Neural cell (in vitro differentiated cells): ENCODE data around the gene ZIK1. TPM values are rescaled to one million over a fixed set of nuclear protein-coding genes. Genes with fewer than 3 reads are reported as not detected.

Experiments
- H2AFZ ChIP-seq: fragments of 200-600, 300-800 bp; sonication (generic), shearing (Covaris generic); 2 replicates; pipeline ENCODE4 v1.6.0; 2014; ENCODE audit warnings: low read depth, mild to moderate bottlenecking, antibody characterized with exemption, low read length, moderate library complexity
- H3F3A ChIP-seq: fragments of 200-600 bp; shearing (Covaris generic); 2 replicates; pipeline ENCODE4 v1.6.1; 2016; ENCODE audit warnings: mild to moderate bottlenecking, moderate library complexity, mixed read lengths, antibody characterized with exemption, low read length; ENCODE audit not compliant: insufficient read depth, poor library complexity, severe bottlenecking
- H3K27ac ChIP-seq: fragments of 200-600, 300-800 bp; sonication (generic), shearing (Covaris generic); 2 replicates; pipeline ENCODE4 v1.5.1; 2014; ENCODE audit warnings: mild to moderate bottlenecking, low read length, moderate library complexity
- H3K27me3 ChIP-seq: fragments of 300-800, 200-600 bp; sonication (generic), shearing (Covaris generic); 2 replicates; pipeline ENCODE4 v1.6.0; 2014; ENCODE audit warnings: mild to moderate bottlenecking, low read depth, low read length, moderate library complexity; ENCODE audit not compliant: insufficient read depth
- H3K36me3 ChIP-seq: fragments of 300-800, 200-600 bp; sonication (generic), shearing (Covaris generic); 2 replicates; pipeline ENCODE4 v1.5.1; 2014; ENCODE audit warnings: mild to moderate bottlenecking, antibody characterized with exemption, low read length, moderate library complexity; ENCODE audit not compliant: insufficient read depth
- H3K4me2 ChIP-seq: fragments of 300-800, 200-600 bp; sonication (generic), shearing (Covaris generic); 2 replicates; pipeline ENCODE4 v1.6.0; 2014; ENCODE audit warnings: mild to moderate bottlenecking, low read length
- H3K4me3 ChIP-seq: fragments of 300-800, 200-600 bp; sonication (generic), shearing (Covaris generic); 2 replicates; pipeline ENCODE4 v1.5.1; 2014; ENCODE audit warnings: mild to moderate bottlenecking, low read length, moderate library complexity
- H3K79me2 ChIP-seq: fragments of 200-600 bp; shearing (Covaris generic); replicated peaks from 2 replicates; pipeline ENCODE4 v1.6.0; 2014; ENCODE audit warnings: mild to moderate bottlenecking, low read length, moderate library complexity; ENCODE audit not compliant: insufficient read depth
- H3K9ac ChIP-seq: fragments of 300-800, 200-600 bp; sonication (generic), shearing (Covaris generic); 2 replicates; pipeline ENCODE4 v1.6.1; 2016; ENCODE audit warnings: mild to moderate bottlenecking, low read length, mixed read lengths
- H3K9me2 ChIP-seq: fragments of 200-600 bp; shearing (Covaris generic); 2 replicates; pipeline ENCODE4 v1.6.1; 2016; ENCODE audit warnings: mild to moderate bottlenecking, low read length, mixed read lengths; ENCODE audit not compliant: insufficient read depth
- H3K9me3 ChIP-seq: fragments of 200-600, 300-800 bp; sonication (generic), shearing (Covaris generic); 2 replicates; pipeline ENCODE4 v1.6.1; 2016; ENCODE audit warnings: mild to moderate bottlenecking, mixed run types, low read length, moderate library complexity, mixed read lengths
- H4K20me1 ChIP-seq: fragments of 200-600 bp; shearing (Covaris generic); 2 replicates; pipeline ENCODE4 v1.6.1; 2016; ENCODE audit warnings: mild to moderate bottlenecking, mixed run types; ENCODE audit not compliant: insufficient read depth
- EP300 ChIP-seq: fragments of 450-650 bp; conservative IDR thresholded peaks from 2 replicates; pipeline ENCODE4 v1.6.1; 2014; ENCODE audit warnings: antibody characterized with exemption, mild to moderate bottlenecking, moderate library complexity; ENCODE audit not compliant: poor library complexity, severe bottlenecking
- EZH2 ChIP-seq: fragments of 200-600, 300-800 bp; shearing (Covaris generic), sonication (generic); IDR thresholded peaks from 2 replicates; pipeline ENCODE4 v1.6.1; 2014; ENCODE audit warnings: antibody characterized with exemption, low read length, borderline replicate concordance, mild to moderate bottlenecking; ENCODE audit not compliant: insufficient read depth, poor library complexity, severe bottlenecking
- MXI1 ChIP-seq: fragments of 450-650 bp; conservative IDR thresholded peaks from 2 replicates; pipeline ENCODE4 v1.6.1; 2014; ENCODE audit warnings: antibody characterized with exemption, mild to moderate bottlenecking; ENCODE audit not compliant: poor library complexity, severe bottlenecking
- POLR2AphosphoS5 ChIP-seq: IDR thresholded peaks from 2 replicates; pipeline ENCODE4 v1.6.1; 2012
- RAD21 ChIP-seq: fragments of 450-650 bp; conservative IDR thresholded peaks from 2 replicates; pipeline ENCODE4 v1.6.1; 2014; ENCODE audit warnings: antibody characterized with exemption, mild to moderate bottlenecking, moderate library complexity
- SMC3 ChIP-seq: fragments of 450-650 bp; conservative IDR thresholded peaks from 2 replicates; pipeline ENCODE4 v1.6.1; 2014; ENCODE audit warnings: antibody characterized with exemption, mild to moderate bottlenecking, moderate library complexity; ENCODE audit not compliant: poor library complexity
- TAF1 ChIP-seq: IDR thresholded peaks from 2 replicates; pipeline ENCODE4 v1.6.1; 2012; ENCODE audit warnings: low read depth
- polyA plus RNA-seq: library from polyadenylated mRNA; depleted of rRNA; stranded (reverse); fragments of >200 nt; gene quantifications from 2 replicates; pipeline ENCODE4 v1.2.3, GENCODE V29; 2014
- TF ChIP-seq, protein P1 (sequence below): IDR thresholded peaks from 2 replicates; pipeline ENCODE4 v1.6.1; 2012; ENCODE audit warnings: borderline replicate concordance
- TF ChIP-seq, protein P2 (sequence below): fragments of 450-650 bp; IDR thresholded peaks from 2 replicates; pipeline ENCODE4 v1.5.1; 2014; ENCODE audit warnings: antibody characterized with exemption, mild to moderate bottlenecking, moderate library complexity; ENCODE audit not compliant: poor library complexity, severe bottlenecking

Gene ZIK1
- polyA plus RNA-seq, 1 donor from 2014 or later, result 25.2 TPM

DNA sequence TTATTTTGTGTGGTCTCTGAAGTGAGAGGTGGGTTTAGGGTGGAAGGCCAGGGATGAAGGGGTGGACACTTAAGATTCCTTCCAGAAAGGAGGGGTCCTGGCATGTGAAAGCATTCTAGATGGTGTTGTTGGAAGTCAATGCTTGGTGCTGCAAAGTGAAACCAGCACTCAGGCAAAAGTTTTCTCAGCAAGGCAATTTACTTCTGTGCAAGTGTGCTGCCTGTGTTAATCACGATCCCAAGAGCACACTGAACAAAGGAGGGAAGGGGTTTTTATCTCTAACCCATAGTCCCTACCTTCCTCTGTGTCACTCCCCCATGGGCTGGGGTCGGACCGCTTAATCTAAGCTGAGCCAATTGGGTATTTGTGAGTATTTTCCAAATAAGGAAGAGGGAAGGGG lies 31.4 kb downstream of the ZIK1 start:
- H3K27ac ChIP-seq, result peak overlapping the region; percentile 87
- H3K4me3 ChIP-seq, result peak overlapping the region; percentile 78
- no peaks in the 10 kb centered on the region for H3F3A ChIP-seq
- TF ChIP-seq EZH2 (no peak), MXI1 (no peak), TAF1 (no peak), RAD21 (no peak), SMC3 (no peak), POLR2AphosphoS5 (no peak), EP300 (no peak)
- TF ChIP-seq, protein P1, sequence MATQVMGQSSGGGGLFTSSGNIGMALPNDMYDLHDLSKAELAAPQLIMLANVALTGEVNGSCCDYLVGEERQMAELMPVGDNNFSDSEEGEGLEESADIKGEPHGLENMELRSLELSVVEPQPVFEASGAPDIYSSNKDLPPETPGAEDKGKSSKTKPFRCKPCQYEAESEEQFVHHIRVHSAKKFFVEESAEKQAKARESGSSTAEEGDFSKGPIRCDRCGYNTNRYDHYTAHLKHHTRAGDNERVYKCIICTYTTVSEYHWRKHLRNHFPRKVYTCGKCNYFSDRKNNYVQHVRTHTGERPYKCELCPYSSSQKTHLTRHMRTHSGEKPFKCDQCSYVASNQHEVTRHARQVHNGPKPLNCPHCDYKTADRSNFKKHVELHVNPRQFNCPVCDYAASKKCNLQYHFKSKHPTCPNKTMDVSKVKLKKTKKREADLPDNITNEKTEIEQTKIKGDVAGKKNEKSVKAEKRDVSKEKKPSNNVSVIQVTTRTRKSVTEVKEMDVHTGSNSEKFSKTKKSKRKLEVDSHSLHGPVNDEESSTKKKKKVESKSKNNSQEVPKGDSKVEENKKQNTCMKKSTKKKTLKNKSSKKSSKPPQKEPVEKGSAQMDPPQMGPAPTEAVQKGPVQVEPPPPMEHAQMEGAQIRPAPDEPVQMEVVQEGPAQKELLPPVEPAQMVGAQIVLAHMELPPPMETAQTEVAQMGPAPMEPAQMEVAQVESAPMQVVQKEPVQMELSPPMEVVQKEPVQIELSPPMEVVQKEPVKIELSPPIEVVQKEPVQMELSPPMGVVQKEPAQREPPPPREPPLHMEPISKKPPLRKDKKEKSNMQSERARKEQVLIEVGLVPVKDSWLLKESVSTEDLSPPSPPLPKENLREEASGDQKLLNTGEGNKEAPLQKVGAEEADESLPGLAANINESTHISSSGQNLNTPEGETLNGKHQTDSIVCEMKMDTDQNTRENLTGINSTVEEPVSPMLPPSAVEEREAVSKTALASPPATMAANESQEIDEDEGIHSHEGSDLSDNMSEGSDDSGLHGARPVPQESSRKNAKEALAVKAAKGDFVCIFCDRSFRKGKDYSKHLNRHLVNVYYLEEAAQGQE, result no peak
- TF ChIP-seq, protein P2, sequence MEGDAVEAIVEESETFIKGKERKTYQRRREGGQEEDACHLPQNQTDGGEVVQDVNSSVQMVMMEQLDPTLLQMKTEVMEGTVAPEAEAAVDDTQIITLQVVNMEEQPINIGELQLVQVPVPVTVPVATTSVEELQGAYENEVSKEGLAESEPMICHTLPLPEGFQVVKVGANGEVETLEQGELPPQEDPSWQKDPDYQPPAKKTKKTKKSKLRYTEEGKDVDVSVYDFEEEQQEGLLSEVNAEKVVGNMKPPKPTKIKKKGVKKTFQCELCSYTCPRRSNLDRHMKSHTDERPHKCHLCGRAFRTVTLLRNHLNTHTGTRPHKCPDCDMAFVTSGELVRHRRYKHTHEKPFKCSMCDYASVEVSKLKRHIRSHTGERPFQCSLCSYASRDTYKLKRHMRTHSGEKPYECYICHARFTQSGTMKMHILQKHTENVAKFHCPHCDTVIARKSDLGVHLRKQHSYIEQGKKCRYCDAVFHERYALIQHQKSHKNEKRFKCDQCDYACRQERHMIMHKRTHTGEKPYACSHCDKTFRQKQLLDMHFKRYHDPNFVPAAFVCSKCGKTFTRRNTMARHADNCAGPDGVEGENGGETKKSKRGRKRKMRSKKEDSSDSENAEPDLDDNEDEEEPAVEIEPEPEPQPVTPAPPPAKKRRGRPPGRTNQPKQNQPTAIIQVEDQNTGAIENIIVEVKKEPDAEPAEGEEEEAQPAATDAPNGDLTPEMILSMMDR, result no peak
- peak overlapping the region; percentile 91 for H3K9ac ChIP-seq
- peaks cover 32% of the 10 kb centered on the region for H3K9me3 ChIP-seq
- H2AFZ ChIP-seq, result no peak overlapping the region
- peak overlapping the region; percentile 53 for H3K4me2 ChIP-seq
- no peaks in the 10 kb centered on the region for H4K20me1 ChIP-seq
- H3K27me3 ChIP-seq, result no peaks in the 10 kb centered on the region
- no peaks in the 10 kb centered on the region for H3K9me2 ChIP-seq
- peaks cover 68% of the 10 kb centered on the region for H3K79me2 ChIP-seq
- H3K36me3 ChIP-seq, result peaks cover 37% of the 10 kb centered on the region

DNA sequence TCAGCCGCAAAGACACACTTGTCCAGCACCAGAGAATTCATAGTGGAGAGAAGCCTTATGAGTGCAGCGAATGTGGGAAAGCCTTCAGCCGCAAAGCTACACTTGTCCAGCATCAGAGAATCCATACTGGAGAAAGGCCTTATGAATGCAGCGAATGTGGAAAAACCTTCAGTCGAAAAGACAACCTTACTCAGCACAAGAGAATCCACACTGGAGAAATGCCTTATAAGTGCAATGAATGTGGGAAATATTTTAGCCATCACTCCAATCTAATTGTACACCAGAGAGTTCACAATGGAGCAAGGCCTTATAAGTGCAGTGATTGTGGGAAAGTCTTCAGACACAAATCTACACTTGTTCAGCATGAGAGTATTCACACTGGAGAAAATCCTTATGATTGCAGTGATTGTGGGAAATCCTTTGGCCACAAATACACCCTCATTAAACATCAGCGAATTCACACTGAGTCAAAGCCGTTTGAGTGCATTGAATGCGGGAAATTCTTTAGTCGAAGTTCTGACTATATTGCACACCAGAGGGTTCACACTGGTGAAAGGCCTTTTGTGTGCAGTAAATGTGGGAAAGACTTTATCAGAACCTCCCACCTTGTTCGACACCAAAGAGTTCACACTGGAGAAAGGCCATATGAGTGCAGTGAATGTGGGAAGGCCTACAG lies 36.9 kb downstream of the ZIK1 start:
- H4K20me1 ChIP-seq, result no peaks in the 10 kb centered on the region
- H3K9me3 ChIP-seq, result peaks cover 70% of the 10 kb centered on the region
- H2AFZ ChIP-seq, result no peak overlapping the region
- H3K4me3 ChIP-seq, result no peak overlapping the region
- no peaks in the 10 kb centered on the region for H3K27me3 ChIP-seq
- H3K36me3 ChIP-seq, result peaks cover 80% of the 10 kb centered on the region
- TF ChIP-seq MXI1 (no peak), EP300 (no peak), SMC3 (no peak)
- TF ChIP-seq, protein P2, result no peak
- H3K9ac ChIP-seq, result no peak overlapping the region
- H3K27ac ChIP-seq, result no peak overlapping the region
- no peak overlapping the region for H3K4me2 ChIP-seq
- H3K79me2 ChIP-seq, result peaks cover 84% of the 10 kb centered on the region
- H3K9me2 ChIP-seq, result no peaks in the 10 kb centered on the region
- no peaks in the 10 kb centered on the region for H3F3A ChIP-seq
